ENCODE measurements around the gene ACO2.
"Not testable (repeated sequence)": the region's sequence is repeated elsewhere in the genome, so short reads cannot be mapped to it uniquely, and the experiment has no call there.

The ACO2 gene

GRCh38 chr22:41468381-41469217 is at the start of gene ACO2, which contains the start of gene PHF5A:
Gene ACO2, plus strand, starts transcription at chr22:41469117. Its CDS starts 30 bp downstream, at chr22:41469147.
Gene PHF5A, minus strand, starts transcription at chr22:41468692. Its CDS starts 39 bp downstream, at chr22:41468653.
- peak within 1 kb of the TSS; percentile 80 for H3K27ac ChIP-seq
- peak; percentile 94 for DNase-seq (ENCODE audit: low read depth, low spot score)

GRCh38 chr22:41425660-41426365 is 43.1 kb upstream of the ACO2 start:
- H3K27ac ChIP-seq, result no peak overlapping the region
- no peak for DNase-seq (ENCODE audit: low read depth, low spot score)

- H3K27ac ChIP-seq, result no peak overlapping the region
- DNase-seq (ENCODE audit: low read depth, low spot score), result no peak
These were observed 39.5 kb upstream of the ACO2 start for GRCh38 chr22:41429232-41429950.

- no peak for DNase-seq (ENCODE audit: low read depth, low spot score)
- H3K27ac ChIP-seq, result no peak overlapping the region
These were observed 39.0 kb upstream of the ACO2 start for GRCh38 chr22:41429951-41430332.

- no peak overlapping the region for H3K27ac ChIP-seq
- DNase-seq (ENCODE audit: low read depth, low spot score), result no peak
These were observed 37.3 kb upstream of the ACO2 start for GRCh38 chr22:41431656-41432055.

GRCh38 chr22:41433480-41433879 is 35.4 kb upstream of the ACO2 start:
- not testable (repeated sequence) for DNase-seq (ENCODE audit: low read depth, low spot score); H3K27ac ChIP-seq

GRCh38 chr22:41434361-41435003 is 34.4 kb upstream of the ACO2 start:
- DNase-seq (ENCODE audit: low read depth, low spot score); H3K27ac ChIP-seq: not testable (repeated sequence)

GRCh38 chr22:41435560-41435959 is 33.4 kb upstream of the ACO2 start:
- H3K27ac ChIP-seq, result no peak overlapping the region
- no peak for DNase-seq (ENCODE audit: low read depth, low spot score)

GRCh38 chr22:41436322-41437113 is 32.4 kb upstream of the ACO2 start:
- no peak for DNase-seq (ENCODE audit: low read depth, low spot score)

GRCh38 chr22:41437198-41437597 is 31.7 kb upstream of the ACO2 start:
- no peak overlapping the region for H3K27ac ChIP-seq
- DNase-seq (ENCODE audit: low read depth, low spot score), result no peak

More at GRCh38 chr22:41436322-41437113, 32.4 kb upstream of the ACO2 start:
- H3K27ac ChIP-seq, result no peak overlapping the region

- H3K27ac ChIP-seq; DNase-seq (ENCODE audit: low read depth, low spot score): not testable (repeated sequence)
These were observed 28.4 kb upstream of the ACO2 start for GRCh38 chr22:41440511-41440910.

- no peak overlapping the region for H3K27ac ChIP-seq
- DNase-seq (ENCODE audit: low read depth, low spot score), result no peak
These were observed 26.6 kb upstream of the ACO2 start for GRCh38 chr22:41442240-41442792.

GRCh38 chr22:41444360-41445128 is 24.4 kb upstream of the ACO2 start:
- peak overlapping the region; percentile 94 for H3K27ac ChIP-seq
- peak; percentile 74 for DNase-seq (ENCODE audit: low read depth, low spot score)

- H3K27ac ChIP-seq, result peak overlapping the region; percentile 94
- DNase-seq (ENCODE audit: low read depth, low spot score), result no peak
These were observed 23.5 kb upstream of the ACO2 start for GRCh38 chr22:41445129-41446056.

- H3K27ac ChIP-seq, result peak overlapping the region; percentile 94
- DNase-seq (ENCODE audit: low read depth, low spot score), result no peak
These were observed 22.8 kb upstream of the ACO2 start for GRCh38 chr22:41446057-41446501.

- peak within 1 kb of the TSS; percentile 94 for H3K27ac ChIP-seq
- peak; percentile 88 for DNase-seq (ENCODE audit: low read depth, low spot score)
These were observed 22.1 kb upstream of the ACO2 start, which contains the start of gene TOB2 for GRCh38 chr22:41446639-41447434. Gene TOB2, minus strand, starts transcription at chr22:41446801. Its CDS starts 9,456 bp downstream, at chr22:41437345.
